Stomach (tissue), 9 donors: ENCODE data around the gene SLC16A2. TPM values are rescaled to one million over a fixed set of nuclear protein-coding genes. Genes with fewer than 3 reads are reported as not detected.

Experiments used
- DNase-seq, 2 donors: peaks; one replicate each; pipeline versions ENCODE4 v3.0.0 to v3.0.0-alpha.2; 2013 to 2019
- H3K27ac ChIP-seq, 5 donors: fragments of 200-600 bp in 4 of 5; sonication (generic) in 4 of 5; one replicate each; pipeline ENCODE4 v1.5.1; 2013 to 2019; ENCODE audit warnings: mild to moderate bottlenecking in 1 of 5, moderate library complexity in 1 of 5
- H3K27me3 ChIP-seq, 3 donors: fragments of 200-600 bp; sonication (generic); one replicate each; pipeline ENCODE4 v1.5.1; 2017 to 2019; ENCODE audit warnings: mixed run types in 1 of 3
- H3K36me3 ChIP-seq, 4 donors: fragments of 200-600 bp; sonication (generic); 1 replicate in 3 of 4; 2 replicates in 1 of 4; pipeline ENCODE4 v1.5.1; 2016 to 2019
- H3K4me1 ChIP-seq, 4 donors: fragments of 200-600 bp; sonication (generic); one replicate each; pipeline ENCODE4 v1.5.1; 2016 to 2019
- H3K4me3 ChIP-seq, 4 donors: fragments of 200-600 bp; sonication (generic) in 3 of 4; one replicate each; pipeline ENCODE4 v1.5.1; 2016 to 2019; ENCODE audit warnings: mild to moderate bottlenecking in 1 of 4
- H3K9me3 ChIP-seq, 4 donors: fragments of 200-600 bp; sonication (generic); one replicate each; pipeline ENCODE4 v1.5.1; 2016 to 2019
- EP300 ChIP-seq: sonication (generic); formaldehyde crosslinking; IDR thresholded peaks from one replicate; pipeline ENCODE4 v1.6.1; 2017; ENCODE audit warnings: antibody characterized with exemption
- POLR2A ChIP-seq, 4 donors: fragments of 450-650 bp; IDR thresholded peaks; one replicate each; pipeline ENCODE4 v1.6.1; 2016; ENCODE audit warnings: antibody characterized with exemption in 4 of 4, control low read depth in 2 of 4, mild to moderate bottlenecking in 1 of 4, moderate library complexity in 1 of 4
- POLR2AphosphoS5 ChIP-seq, 3 donors: sonication (generic); formaldehyde crosslinking; IDR thresholded peaks; one replicate each; pipeline ENCODE4 v1.6.1; 2016; ENCODE audit warnings: antibody characterized with exemption in 3 of 3
- WGBS, 5 donors: extraction: QIAGEN DNeasy Blood & Tissue Kit in 3 of 5; methylation state at CpG; one replicate each; pipeline versions ENCODE4 v1.1.5 to v1.1.7; 2013 to 2018; 5-methylcytosine and 5-hydroxymethylcytosine counted together
- intact Hi-C: fragments of 100-400 bp; cut with DNase I; formaldehyde crosslinking; loops from one replicate; pipeline ENCODE4 v1.15.1; 2023; ENCODE audit warnings: low total_unique reads
- polyA plus RNA-seq, 3 donors: library from polyadenylated mRNA; stranded (reverse); fragments of 200-250 nt; gene quantifications; one replicate each; pipeline ENCODE4 v1.2.3, GENCODE V29; 2013
- total RNA-seq, 5 donors: library from RNA; depleted of rRNA; stranded (reverse); fragments of >200 nt; gene quantifications; one replicate each; pipeline versions ENCODE4 v1.1.0 to v1.2.3, GENCODE V29; 2014 to 2016
- TF ChIP-seq, protein P1 (sequence below), 7 experiments: fragments of 450-650 bp in 4 of 7; fragments of 200-600 bp in 3 of 7; sonication (generic) in 3 of 7; IDR thresholded peaks; one replicate each; pipeline ENCODE4 v1.5.1; 2016 to 2019; ENCODE audit warnings: antibody characterized with exemption in 7 of 7, control low read depth in 2 of 7, mild to moderate bottlenecking in 1 of 7
- donor health status: healthy with polysubstance abuse.
- donor health status: Bipolar disorder and iron deficiency.
- donor health status: healthy.

The SLC16A2 gene
- total and polyA plus RNA-seq, 8 donors = 0.29 to 4.4 (median 2.4) TPM; not detected in 1

DNA sequence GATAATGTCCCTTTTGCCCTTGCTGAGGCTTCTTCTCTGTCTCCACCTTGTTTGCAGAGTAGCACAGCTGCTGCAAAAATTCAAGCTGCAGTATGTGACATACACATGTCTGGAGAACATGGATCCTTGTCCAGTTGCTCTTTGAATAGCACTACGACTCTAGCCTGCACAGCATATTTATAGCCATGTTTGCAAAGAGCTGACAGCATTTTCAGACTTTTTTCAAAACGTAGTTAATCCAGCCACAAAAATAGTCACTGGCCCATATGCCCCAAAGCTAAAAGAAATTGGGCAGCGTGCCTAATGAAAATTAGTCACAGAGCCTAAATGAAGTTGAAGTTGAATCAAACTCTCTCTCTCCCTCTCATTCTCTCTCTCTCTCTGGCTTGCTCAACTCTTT, 17.5 kb downstream of the SLC16A2 start:
- WGBS, 5 donors = 53 to 76% (median 58%) methylated on average over 3 of the region's 3 CpGs

DNA sequence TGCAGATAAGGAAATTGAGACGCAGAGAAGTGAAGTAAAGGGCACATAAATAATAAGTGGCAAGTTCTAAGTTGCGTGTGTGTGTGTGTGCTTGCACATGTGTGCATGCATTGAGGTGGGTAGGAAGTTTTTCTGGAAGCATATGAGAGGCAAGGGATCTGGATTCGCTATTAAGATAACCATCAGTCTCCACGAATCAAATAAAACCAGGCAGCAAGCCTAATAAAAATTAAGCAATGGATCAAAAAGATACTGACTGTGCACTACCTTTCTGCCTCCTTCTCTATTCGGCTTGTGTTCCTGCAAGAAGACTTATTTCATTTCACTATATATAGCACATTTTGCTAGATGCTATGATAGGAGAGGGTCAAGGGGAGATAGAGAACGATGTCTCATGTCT, 23.8 kb downstream of the SLC16A2 start:
- DNase-seq = no peak
- Histone ChIP-seq H3K4me3 (no peak overlapping the region), H3K4me1 (peaks cover 0 to 3% (median 0%) of the 10 kb centered on the region in 4 donors), H3K27me3 (peaks cover 0 to 3% (median 0%) of the 10 kb centered on the region in 3 donors), H3K27ac (no peak overlapping the region), H3K36me3 (no peaks in the 10 kb centered on the region), H3K9me3 (no peaks in the 10 kb centered on the region)
- TF ChIP-seq, protein P1, sequence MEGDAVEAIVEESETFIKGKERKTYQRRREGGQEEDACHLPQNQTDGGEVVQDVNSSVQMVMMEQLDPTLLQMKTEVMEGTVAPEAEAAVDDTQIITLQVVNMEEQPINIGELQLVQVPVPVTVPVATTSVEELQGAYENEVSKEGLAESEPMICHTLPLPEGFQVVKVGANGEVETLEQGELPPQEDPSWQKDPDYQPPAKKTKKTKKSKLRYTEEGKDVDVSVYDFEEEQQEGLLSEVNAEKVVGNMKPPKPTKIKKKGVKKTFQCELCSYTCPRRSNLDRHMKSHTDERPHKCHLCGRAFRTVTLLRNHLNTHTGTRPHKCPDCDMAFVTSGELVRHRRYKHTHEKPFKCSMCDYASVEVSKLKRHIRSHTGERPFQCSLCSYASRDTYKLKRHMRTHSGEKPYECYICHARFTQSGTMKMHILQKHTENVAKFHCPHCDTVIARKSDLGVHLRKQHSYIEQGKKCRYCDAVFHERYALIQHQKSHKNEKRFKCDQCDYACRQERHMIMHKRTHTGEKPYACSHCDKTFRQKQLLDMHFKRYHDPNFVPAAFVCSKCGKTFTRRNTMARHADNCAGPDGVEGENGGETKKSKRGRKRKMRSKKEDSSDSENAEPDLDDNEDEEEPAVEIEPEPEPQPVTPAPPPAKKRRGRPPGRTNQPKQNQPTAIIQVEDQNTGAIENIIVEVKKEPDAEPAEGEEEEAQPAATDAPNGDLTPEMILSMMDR (IDR thresholded peaks at IDR 0.05) = no peak
- TF ChIP-seq EP300 = no peak
- TF ChIP-seq POLR2AphosphoS5 (IDR thresholded peaks at IDR 0.05) = no peak
- no peak for TF ChIP-seq POLR2A (IDR thresholded peaks at IDR 0.05)
- 59 to 90% (median 81%) methylated on average over 6 of the region's 6 CpGs for WGBS, 5 donors
- intact Hi-C loops = no loop called here

More for the DNA sequence above, 17.5 kb downstream of the SLC16A2 start:
- H3K4me3 ChIP-seq = no peak overlapping the region
- no peak for DNase-seq
- no peak overlapping the region for H3K27ac ChIP-seq
- peaks cover 0 to 3% (median 0%) of the 10 kb centered on the region in 3 donors for H3K27me3 ChIP-seq
- H3K4me1 ChIP-seq = no peaks in the 10 kb centered on the region
- TF ChIP-seq, protein P1 (IDR thresholded peaks at IDR 0.05) = no peak
- TF ChIP-seq POLR2A (IDR thresholded peaks at IDR 0.05) (no peak), POLR2AphosphoS5 (IDR thresholded peaks at IDR 0.05) (no peak)
- H3K36me3 ChIP-seq = no peaks in the 10 kb centered on the region
- H3K9me3 ChIP-seq = no peaks in the 10 kb centered on the region
- intact Hi-C loops = no loop called here

DNA sequence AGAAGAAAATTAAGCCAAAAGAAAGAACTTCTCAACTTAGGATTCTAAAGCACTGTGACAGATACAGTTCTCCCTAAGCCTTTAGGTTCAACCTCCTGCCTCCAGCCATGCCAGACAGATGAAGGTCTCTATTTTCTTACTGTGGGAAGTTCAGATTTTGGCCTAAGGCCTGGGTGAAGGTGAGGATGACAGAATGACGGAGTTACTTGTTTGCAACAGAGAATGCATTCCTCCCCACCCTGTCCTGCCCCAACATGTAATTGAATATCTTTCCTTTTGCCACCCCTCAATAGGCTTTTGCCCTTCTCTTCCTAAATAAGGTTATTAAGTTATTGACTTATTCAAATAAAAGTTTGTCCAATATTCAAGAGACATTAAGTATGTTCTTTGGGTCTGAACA, 25.6 kb downstream of the SLC16A2 start:
- no peaks in the 10 kb centered on the region for H3K27me3 ChIP-seq
- no peaks in the 10 kb centered on the region for H3K9me3 ChIP-seq
- intact Hi-C loops = no loop called here
- 72 to 92% (median 79%) methylated on average over 1 of the region's 1 CpG for WGBS, 5 donors
- no peaks in the 10 kb centered on the region for H3K36me3 ChIP-seq
- H3K4me1 ChIP-seq = peaks cover 0 to 4% (median 3%) of the 10 kb centered on the region in 4 donors
- H3K4me3 ChIP-seq = no peak overlapping the region
- TF ChIP-seq POLR2A (IDR thresholded peaks at IDR 0.05) = no peak
- no peak for TF ChIP-seq EP300
- TF ChIP-seq, protein P1 (IDR thresholded peaks at IDR 0.05) = no peak
- no peak for TF ChIP-seq POLR2AphosphoS5 (IDR thresholded peaks at IDR 0.05)
- H3K27ac ChIP-seq = no peak overlapping the region
- DNase-seq = no peak

DNA sequence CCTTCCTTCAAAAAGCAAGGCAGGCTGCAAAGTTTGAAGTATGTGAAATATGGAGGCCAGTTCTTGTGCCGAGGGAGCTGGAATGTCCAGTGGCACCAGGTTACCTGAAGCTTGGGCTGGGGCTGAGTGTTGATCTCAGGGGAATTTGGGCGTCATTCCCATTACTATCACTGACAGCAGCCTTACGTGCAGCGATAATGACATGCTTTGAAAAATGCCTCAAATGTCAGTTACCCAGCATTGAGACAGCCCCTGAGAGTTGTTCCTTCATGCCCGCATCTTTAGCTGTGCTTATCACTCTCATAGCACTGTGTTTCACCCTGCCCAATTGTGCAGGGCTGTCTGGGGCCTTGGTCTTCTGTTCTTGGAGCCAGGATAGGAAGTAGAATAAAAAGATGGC, 27.4 kb downstream of the SLC16A2 start:
- 82 to 95% (median 93%) methylated on average over 3 to 5 of the region's 5 CpGs for WGBS, 5 donors
- no peak for DNase-seq
- Histone ChIP-seq H3K9me3 (no peaks in the 10 kb centered on the region), H3K27me3 (no peaks in the 10 kb centered on the region), H3K4me1 (peaks cover 0 to 4% (median 3%) of the 10 kb centered on the region in 4 donors), H3K4me3 (no peak overlapping the region), H3K27ac (no peak overlapping the region), H3K36me3 (no peaks in the 10 kb centered on the region)
- TF ChIP-seq, protein P1 (IDR thresholded peaks at IDR 0.05) = no peak
- TF ChIP-seq POLR2AphosphoS5 (IDR thresholded peaks at IDR 0.05) (no peak), EP300 (no peak), POLR2A (IDR thresholded peaks at IDR 0.05) (no peak)
- intact Hi-C loops = no loop called here
